ENCODE data around the gene GRIN2D.

The GRIN2D gene

GRCh38 chr19:48397263-48398101 lies 4.0 kb downstream of the GRIN2D start:
- TF ChIP-seq CTCF (IDR thresholded peaks at IDR 0.05; ENCODE audit: low read length, missing control alignments) = no peak

DNA sequence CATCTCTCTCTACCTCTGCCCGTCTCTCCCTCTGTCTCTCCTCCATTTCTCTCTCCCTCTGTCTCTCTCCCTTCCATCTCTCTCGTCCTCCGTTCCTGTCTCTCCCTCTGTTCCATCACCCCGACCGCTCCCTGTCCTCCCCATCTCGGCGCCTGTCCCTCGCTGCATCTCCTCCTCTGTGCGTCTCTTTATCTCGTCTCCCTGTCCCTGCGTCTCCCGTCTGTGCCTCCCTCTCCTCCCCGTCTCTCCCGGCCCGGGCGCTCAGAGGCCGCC lies 4.6 kb downstream of the GRIN2D start:
- H3K4me3 ChIP-seq (replicated peaks; ENCODE audit: low read depth, low read length) = peak overlapping the region; percentile 60
- DNase-seq (ENCODE audit: low read depth) = no peak
- no peak for TF ChIP-seq CTCF (IDR thresholded peaks at IDR 0.05; ENCODE audit: low read length, missing control alignments)

More at GRCh38 chr19:48397263-48398101, 4.0 kb downstream of the GRIN2D start:
- DNase-seq (ENCODE audit: low read depth) = no peak
- H3K4me3 ChIP-seq (replicated peaks; ENCODE audit: low read depth, low read length) = peak overlapping the region; percentile 60

DNA sequence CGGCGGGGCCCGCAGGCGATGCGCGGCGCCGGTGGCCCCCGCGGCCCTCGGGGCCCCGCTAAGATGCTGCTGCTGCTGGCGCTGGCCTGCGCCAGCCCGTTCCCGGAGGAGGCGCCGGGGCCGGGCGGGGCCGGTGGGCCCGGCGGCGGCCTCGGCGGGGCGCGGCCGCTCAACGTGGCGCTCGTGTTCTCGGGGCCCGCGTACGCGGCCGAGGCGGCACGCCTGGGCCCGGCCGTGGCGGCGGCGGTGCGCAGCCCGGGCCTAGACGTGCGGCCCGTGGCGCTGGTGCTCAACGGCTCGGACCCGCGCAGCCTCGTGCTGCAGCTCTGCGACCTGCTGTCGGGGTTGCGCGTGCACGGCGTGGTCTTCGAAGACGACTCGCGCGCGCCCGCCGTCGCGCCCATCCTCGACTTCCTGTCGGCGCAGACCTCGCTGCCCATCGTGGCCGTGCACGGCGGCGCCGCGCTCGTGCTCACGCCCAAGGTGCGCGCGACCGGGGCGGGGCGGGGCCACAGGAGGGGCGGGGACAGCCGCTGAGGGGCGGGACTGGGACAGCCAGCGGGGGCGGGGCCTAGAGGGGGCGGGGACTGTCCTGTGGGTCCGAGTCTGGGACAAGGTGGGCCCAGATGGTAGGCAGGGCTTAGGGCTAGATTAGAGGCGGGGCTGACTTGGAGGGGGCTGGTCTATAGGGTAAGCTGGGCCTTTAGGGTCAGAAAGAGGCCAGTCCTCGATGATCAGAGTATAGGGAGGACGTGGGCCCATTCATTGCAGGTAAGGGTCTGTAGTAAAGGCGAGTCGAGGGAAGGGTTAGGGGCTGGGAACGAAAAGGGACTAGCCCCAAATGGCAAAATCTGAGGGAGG lies 5.1 kb downstream of the GRIN2D start:
- peak overlapping the region; percentile 60 for H3K4me3 ChIP-seq (replicated peaks; ENCODE audit: low read depth, low read length)
- DNase-seq (ENCODE audit: low read depth) = peak; percentile 87
- TF ChIP-seq CTCF (IDR thresholded peaks at IDR 0.05; ENCODE audit: low read length, missing control alignments) = no peak

DNA sequence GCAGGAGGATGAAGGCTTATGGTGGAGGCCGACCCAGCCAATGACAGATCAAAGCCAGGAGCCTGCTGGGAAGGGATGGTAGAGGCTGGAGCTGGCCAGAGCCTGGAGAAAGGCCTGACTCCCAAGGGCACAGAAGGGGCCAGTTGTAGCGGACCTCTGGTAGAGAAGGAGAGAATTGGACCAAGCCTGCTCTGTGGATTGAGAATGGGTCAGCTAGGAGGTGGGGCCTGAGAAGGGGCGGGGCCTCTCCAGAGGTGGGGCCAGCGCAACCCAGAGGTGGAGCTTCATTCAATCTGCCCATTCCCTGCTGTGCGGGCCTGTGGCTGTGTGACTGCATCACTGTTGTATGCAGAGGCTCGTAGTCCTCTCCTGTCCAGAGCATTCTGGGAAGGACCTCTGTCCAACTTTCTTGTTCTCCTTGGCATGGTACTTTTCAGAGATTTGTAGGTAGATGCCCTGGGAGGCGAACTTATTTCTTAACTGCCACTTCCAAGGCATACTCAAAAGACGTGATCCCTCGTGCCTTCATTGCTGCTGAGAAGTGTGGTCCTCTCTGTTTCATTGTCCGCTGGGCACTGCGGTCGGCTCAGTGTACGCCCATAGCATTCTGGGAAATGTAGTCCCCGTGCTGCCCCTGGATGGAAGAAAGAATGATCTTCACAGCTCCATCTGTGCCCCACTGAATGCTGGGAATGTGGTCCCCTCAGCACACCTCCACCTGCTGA lies 6.7 kb downstream of the GRIN2D start:
- no peak for TF ChIP-seq CTCF (IDR thresholded peaks at IDR 0.05; ENCODE audit: low read length, missing control alignments)
- no peak overlapping the region for H3K4me3 ChIP-seq (replicated peaks; ENCODE audit: low read depth, low read length)
- peak; percentile 65 for DNase-seq (ENCODE audit: low read depth)

DNA sequence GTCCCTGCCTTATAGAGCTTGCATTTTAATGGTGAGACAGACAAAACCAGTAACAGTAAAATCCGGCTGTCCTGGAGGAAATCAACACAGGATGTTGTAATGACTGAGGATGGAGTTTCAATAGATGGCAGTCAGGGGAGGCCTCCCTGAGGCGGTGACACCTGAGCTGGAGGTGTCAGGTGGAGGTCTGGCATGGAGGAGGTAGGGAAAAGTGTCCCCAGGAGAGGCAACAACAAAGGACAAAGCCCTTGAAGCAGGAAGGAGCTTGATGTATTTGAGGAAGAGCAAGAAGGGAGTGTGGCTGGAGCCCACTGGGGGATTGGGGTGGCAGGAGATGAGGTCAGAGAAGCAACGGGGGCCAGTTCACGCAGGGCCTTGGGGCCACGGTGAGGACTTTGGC lies 7.8 kb downstream of the GRIN2D start:
- DNase-seq (ENCODE audit: low read depth) = no peak
- TF ChIP-seq CTCF (IDR thresholded peaks at IDR 0.05; ENCODE audit: low read length, missing control alignments) = no peak
- no peak overlapping the region for H3K4me3 ChIP-seq (replicated peaks; ENCODE audit: low read depth, low read length)

DNA sequence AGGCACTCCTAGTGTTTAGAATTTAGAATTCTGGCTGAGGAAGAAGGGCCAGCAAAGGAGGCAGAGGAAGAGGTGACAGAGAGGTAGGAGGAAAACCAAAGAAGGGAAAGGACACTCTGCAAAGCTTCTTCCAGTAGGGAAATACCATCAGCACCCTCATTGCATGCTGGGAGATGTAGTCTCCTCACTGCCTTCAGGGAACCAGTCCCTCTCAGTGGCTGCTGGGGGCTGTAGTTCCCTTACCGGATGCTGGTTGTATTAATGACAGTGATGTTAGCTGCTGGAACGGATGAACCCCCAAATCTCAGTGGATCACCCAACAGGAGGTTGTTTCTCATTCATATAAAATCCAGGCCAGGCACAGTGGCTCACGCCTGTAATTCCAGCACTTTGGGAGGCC lies 10.1 kb downstream of the GRIN2D start:
- no peak overlapping the region for H3K4me3 ChIP-seq (replicated peaks; ENCODE audit: low read depth, low read length)
- DNase-seq (ENCODE audit: low read depth) = peak; percentile 72
- TF ChIP-seq CTCF (IDR thresholded peaks at IDR 0.05; ENCODE audit: low read length, missing control alignments) = no peak

Measured in fibroblast of pulmonary artery (primary cell).